ENCODE measurements around the gene CPT1A. TPM values are rescaled to one million over a fixed set of nuclear protein-coding genes. Genes with fewer than 3 reads are reported as not detected.
"Not testable (repeated sequence)": the region's sequence is repeated elsewhere in the genome, so short reads cannot be mapped to it uniquely, and the experiment has no call there.

CPT1A gene
- total RNA-seq, 1 donor from 2014 or later = 22.6 TPM

DNA sequence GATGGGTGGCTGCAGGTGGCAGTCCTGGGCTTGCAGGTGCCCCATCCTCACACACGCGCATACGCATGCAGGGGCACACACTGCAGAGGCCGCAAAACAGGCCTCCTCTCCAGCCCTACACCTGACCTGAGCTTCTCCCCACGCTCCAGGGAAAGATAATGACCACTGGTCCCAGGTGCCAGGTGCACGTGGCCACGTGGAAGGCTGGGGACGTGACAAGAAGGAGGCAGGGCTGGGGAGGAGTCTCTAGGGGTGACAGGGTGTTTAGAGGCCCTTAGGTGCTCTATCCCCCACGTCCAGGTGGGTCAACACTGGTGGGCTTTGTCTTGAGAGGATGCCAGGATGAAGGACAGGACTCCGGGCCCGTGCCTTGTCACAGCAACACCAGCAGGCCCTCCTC lies 23.5 kb upstream of the CPT1A start:
- Mint-ChIP-seq H3K4me1 (ENCODE audit: low read depth) (peaks cover 9% of the 10 kb centered on the region), H3K36me3 (ENCODE audit: low read depth) (peaks cover 1% of the 10 kb centered on the region), H3K27me3 (ENCODE audit: insufficient read depth) (peaks cover 17% of the 10 kb centered on the region), H3K4me3 (no peak overlapping the region), H3K27ac (no peak overlapping the region), H3K9me3 (no peaks in the 10 kb centered on the region)
- no peak for DNase-seq (ENCODE audit: low spot score)
- intact Hi-C loops (cut with micrococcal nuclease) = no loop called here

GRCh38 chr11:68863553-68864265 lies 22.0 kb upstream of the CPT1A start:
- H3K4me1 Mint-ChIP-seq (ENCODE audit: low read depth) = no peaks in the 10 kb centered on the region

GRCh38 chr11:68862421-68862820 lies 20.7 kb upstream of the CPT1A start:
- intact Hi-C loops (cut with micrococcal nuclease) = no loop called here
- peaks cover 4% of the 10 kb centered on the region for H3K27me3 Mint-ChIP-seq (ENCODE audit: insufficient read depth)
- H3K9me3 Mint-ChIP-seq = no peaks in the 10 kb centered on the region
- no peaks in the 10 kb centered on the region for H3K4me1 Mint-ChIP-seq (ENCODE audit: low read depth)
- H3K36me3 Mint-ChIP-seq (ENCODE audit: low read depth) = peaks cover 1% of the 10 kb centered on the region
- DNase-seq (ENCODE audit: low spot score) = no peak
- no peak overlapping the region for H3K4me3 Mint-ChIP-seq
- H3K27ac Mint-ChIP-seq = no peak overlapping the region

More at GRCh38 chr11:68863553-68864265, 22.0 kb upstream of the CPT1A start:
- DNase-seq (ENCODE audit: low spot score) = no peak
- H3K36me3 Mint-ChIP-seq (ENCODE audit: low read depth) = peaks cover 1% of the 10 kb centered on the region
- no peak overlapping the region for H3K27ac Mint-ChIP-seq
- no peak overlapping the region for H3K4me3 Mint-ChIP-seq
- intact Hi-C loops (cut with micrococcal nuclease) = no loop called here
- H3K9me3 Mint-ChIP-seq = no peaks in the 10 kb centered on the region
- H3K27me3 Mint-ChIP-seq (ENCODE audit: insufficient read depth) = peaks cover 4% of the 10 kb centered on the region

DNA sequence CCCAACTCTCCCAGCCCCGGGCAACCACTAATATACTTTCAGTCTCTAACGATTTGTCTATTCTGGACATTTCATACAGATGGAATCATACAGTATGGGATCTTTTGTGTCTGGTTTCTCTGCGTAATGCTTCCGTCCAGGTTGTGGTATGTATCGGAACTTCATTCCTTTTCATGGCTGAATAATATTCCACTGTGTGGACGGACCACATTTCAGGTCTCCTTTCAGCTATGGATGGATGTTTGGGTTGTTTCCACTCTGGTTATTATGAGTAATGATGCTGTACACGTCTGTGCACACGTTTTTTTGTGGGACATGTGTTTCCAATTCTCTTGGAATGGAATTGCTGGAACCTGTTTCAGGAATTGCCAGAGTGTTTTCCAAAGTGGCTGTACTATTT lies 17.4 kb upstream of the CPT1A start:
- DNase-seq (ENCODE audit: low spot score) = no peak
- H3K9me3 Mint-ChIP-seq = no peaks in the 10 kb centered on the region
- H3K27me3 Mint-ChIP-seq (ENCODE audit: insufficient read depth) = peaks cover 17% of the 10 kb centered on the region
- no peak overlapping the region for H3K4me3 Mint-ChIP-seq
- no peaks in the 10 kb centered on the region for H3K4me1 Mint-ChIP-seq (ENCODE audit: low read depth)
- H3K36me3 Mint-ChIP-seq (ENCODE audit: low read depth) = no peaks in the 10 kb centered on the region
- H3K27ac Mint-ChIP-seq = no peak overlapping the region
- intact Hi-C loops (cut with micrococcal nuclease) = no loop called here

GRCh38 chr11:68857037-68857586 lies 15.4 kb upstream of the CPT1A start:
- intact Hi-C loops (cut with micrococcal nuclease) = no loop called here
- H3K9me3 Mint-ChIP-seq = no peaks in the 10 kb centered on the region
- H3K4me3 Mint-ChIP-seq = no peak overlapping the region
- H3K4me1 Mint-ChIP-seq (ENCODE audit: low read depth) = no peaks in the 10 kb centered on the region
- no peaks in the 10 kb centered on the region for H3K36me3 Mint-ChIP-seq (ENCODE audit: low read depth)
- no peak overlapping the region for H3K27ac Mint-ChIP-seq
- H3K27me3 Mint-ChIP-seq (ENCODE audit: insufficient read depth) = peaks cover 27% of the 10 kb centered on the region
- no peak for DNase-seq (ENCODE audit: low spot score)

GRCh38 chr11:68856425-68857030 lies 14.8 kb upstream of the CPT1A start:
- H3K4me3 Mint-ChIP-seq; intact Hi-C loops (cut with micrococcal nuclease); H3K9me3 Mint-ChIP-seq; H3K4me1 Mint-ChIP-seq (ENCODE audit: low read depth); H3K36me3 Mint-ChIP-seq (ENCODE audit: low read depth); H3K27ac Mint-ChIP-seq; DNase-seq (ENCODE audit: low spot score): not testable (repeated sequence)
- peaks cover 27% of the 10 kb centered on the region for H3K27me3 Mint-ChIP-seq (ENCODE audit: insufficient read depth)

DNA sequence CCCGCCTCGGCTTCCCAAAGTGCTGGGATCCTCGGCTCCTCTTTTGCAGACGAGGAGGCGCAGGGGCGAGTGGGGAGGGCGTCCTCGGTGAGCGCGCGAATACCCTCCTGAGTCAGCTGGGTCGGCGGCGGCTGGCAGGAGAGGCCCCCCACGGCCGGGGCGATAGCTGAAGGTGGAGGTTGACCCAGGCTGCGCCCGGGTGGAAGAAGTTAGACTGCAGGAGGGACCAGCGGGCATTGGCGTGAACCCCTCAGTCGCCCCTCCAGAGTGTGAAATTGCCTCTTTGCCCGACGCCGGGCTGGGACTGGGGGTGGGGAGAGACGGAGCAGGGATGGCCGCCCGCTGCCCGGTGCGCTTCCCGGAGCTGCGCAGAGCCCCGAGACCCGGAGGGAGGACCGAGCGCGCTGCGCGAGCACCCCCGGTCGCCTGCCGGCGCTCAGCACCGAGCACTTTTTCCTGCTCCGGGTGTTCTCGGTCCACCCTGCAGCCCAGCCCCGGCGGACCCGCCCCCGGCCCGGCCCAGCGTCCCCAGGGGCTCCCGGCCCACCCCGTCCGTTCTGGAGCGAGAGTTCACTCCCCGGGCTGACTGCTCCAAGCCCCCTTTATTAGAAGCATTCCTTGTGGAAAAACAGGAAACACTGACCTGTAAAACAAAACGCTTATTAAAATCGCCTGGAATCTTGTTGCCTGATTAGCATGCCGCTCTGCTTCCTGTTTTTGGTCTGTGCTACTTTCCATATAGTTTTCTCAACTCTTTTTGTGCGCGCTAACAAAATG lies 13.7 kb upstream of the CPT1A start:
- Mint-ChIP-seq H3K4me1 (ENCODE audit: low read depth) (no peaks in the 10 kb centered on the region), H3K27ac (no peak overlapping the region), H3K4me3 (no peak overlapping the region), H3K36me3 (ENCODE audit: low read depth) (no peaks in the 10 kb centered on the region), H3K9me3 (no peaks in the 10 kb centered on the region), H3K27me3 (ENCODE audit: insufficient read depth) (peaks cover 27% of the 10 kb centered on the region)
- DNase-seq (ENCODE audit: low spot score) = no peak
- intact Hi-C loops (cut with micrococcal nuclease) = no loop called here

DNA sequence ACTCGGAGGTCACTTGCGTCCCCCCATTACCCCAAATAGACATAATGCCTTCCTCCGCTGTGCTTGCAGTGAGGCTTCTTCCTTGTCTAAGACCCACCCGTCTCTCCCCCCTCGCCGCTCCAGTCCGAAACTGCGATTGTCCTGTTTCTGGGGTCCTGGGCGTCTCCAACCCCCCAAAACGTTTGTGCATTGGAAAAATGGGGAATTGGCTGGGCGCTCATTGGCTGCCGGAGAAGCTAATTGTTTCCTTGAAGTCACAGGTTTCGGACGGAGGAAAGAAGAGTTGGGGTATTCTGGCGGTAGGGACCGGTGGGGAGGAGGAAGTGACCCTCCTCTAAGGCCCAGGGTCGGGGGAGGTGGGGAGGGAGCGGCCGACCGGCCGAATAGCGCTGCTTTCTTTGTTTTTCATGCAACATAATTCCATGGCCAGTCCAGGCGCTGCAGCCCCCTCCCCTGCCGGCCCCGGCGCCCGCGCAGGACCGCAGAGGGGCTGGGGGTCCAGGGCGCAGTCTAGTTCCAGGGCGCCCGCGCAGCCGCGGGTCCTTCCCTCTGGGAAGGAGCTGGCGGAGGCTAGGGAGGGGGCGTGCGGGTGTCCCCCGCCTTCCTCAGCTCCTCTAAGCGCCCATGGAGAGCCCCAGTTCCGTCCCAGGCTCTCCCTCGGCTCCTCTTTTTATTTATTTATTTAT lies 12.7 kb upstream of the CPT1A start:
- no peaks in the 10 kb centered on the region for H3K9me3 Mint-ChIP-seq
- no peaks in the 10 kb centered on the region for H3K4me1 Mint-ChIP-seq (ENCODE audit: low read depth)
- H3K27ac Mint-ChIP-seq = no peak overlapping the region
- DNase-seq (ENCODE audit: low spot score) = no peak
- intact Hi-C loops (cut with micrococcal nuclease) = no loop called here
- H3K36me3 Mint-ChIP-seq (ENCODE audit: low read depth) = no peaks in the 10 kb centered on the region
- no peak overlapping the region for H3K4me3 Mint-ChIP-seq
- H3K27me3 Mint-ChIP-seq (ENCODE audit: insufficient read depth) = peaks cover 27% of the 10 kb centered on the region

DNA sequence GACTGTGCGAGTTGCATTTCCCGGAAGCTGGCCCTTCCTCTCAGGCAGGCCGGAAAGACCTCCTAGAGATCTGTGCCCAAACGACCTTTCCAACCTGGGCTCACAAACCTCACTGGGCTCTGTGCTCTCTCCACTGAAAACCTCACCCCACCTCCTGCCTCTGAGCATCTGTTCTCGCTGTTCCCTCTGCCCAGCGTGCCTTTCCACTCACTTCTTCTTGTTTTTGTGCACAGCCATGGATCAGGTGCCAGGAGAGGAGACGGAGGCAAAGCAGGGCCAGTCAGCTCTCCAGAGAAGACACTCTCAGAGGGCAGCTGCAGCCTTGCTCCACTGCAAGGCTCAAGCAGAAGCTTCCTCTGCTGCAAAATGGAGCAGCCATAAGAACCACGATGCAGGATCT lies 10.9 kb upstream of the CPT1A start:
- H3K27ac Mint-ChIP-seq = no peak overlapping the region
- intact Hi-C loops (cut with micrococcal nuclease) = no loop called here
- no peaks in the 10 kb centered on the region for H3K9me3 Mint-ChIP-seq
- peaks cover 33% of the 10 kb centered on the region for H3K27me3 Mint-ChIP-seq (ENCODE audit: insufficient read depth)
- no peaks in the 10 kb centered on the region for H3K4me1 Mint-ChIP-seq (ENCODE audit: low read depth)
- H3K4me3 Mint-ChIP-seq = no peak overlapping the region
- no peak for DNase-seq (ENCODE audit: low spot score)
- H3K36me3 Mint-ChIP-seq (ENCODE audit: low read depth) = no peaks in the 10 kb centered on the region

- intact Hi-C loops (cut with micrococcal nuclease) = no loop called here
Measured at GRCh38 chr11:68848429-68848828, 6.7 kb upstream of the CPT1A start.

GRCh38 chr11:68847395-68847794 lies 5.7 kb upstream of the CPT1A start:
- no peak overlapping the region for H3K27ac Mint-ChIP-seq
- intact Hi-C loops (cut with micrococcal nuclease) = no loop called here
- peaks cover 14% of the 10 kb centered on the region for H3K4me1 Mint-ChIP-seq (ENCODE audit: low read depth)
- H3K36me3 Mint-ChIP-seq (ENCODE audit: low read depth) = no peaks in the 10 kb centered on the region
- DNase-seq (ENCODE audit: low spot score) = no peak
- no peaks in the 10 kb centered on the region for H3K9me3 Mint-ChIP-seq
- peaks cover 32% of the 10 kb centered on the region for H3K27me3 Mint-ChIP-seq (ENCODE audit: insufficient read depth)
- no peak overlapping the region for H3K4me3 Mint-ChIP-seq

More at GRCh38 chr11:68848429-68848828, 6.7 kb upstream of the CPT1A start:
- Mint-ChIP-seq H3K4me1 (ENCODE audit: low read depth) (peaks cover 4% of the 10 kb centered on the region), H3K9me3 (no peaks in the 10 kb centered on the region), H3K27me3 (ENCODE audit: insufficient read depth) (peaks cover 33% of the 10 kb centered on the region), H3K36me3 (ENCODE audit: low read depth) (no peaks in the 10 kb centered on the region), H3K4me3 (no peak overlapping the region), H3K27ac (no peak overlapping the region)
- no peak for DNase-seq (ENCODE audit: low spot score)

GRCh38 chr11:68845351-68846002 lies 3.8 kb upstream of the CPT1A start:
- H3K36me3 Mint-ChIP-seq (ENCODE audit: low read depth) = no peaks in the 10 kb centered on the region
- H3K4me3 Mint-ChIP-seq = no peak overlapping the region
- no peak overlapping the region for H3K27ac Mint-ChIP-seq
- DNase-seq (ENCODE audit: low spot score) = no peak
- intact Hi-C loops (cut with micrococcal nuclease) = loop anchor here (2.0 kb wide), 1 partner anchor 797 kb away; no protein-coding TSS in a partner anchor
- H3K27me3 Mint-ChIP-seq (ENCODE audit: insufficient read depth) = peaks cover 32% of the 10 kb centered on the region
- no peaks in the 10 kb centered on the region for H3K9me3 Mint-ChIP-seq
- peaks cover 20% of the 10 kb centered on the region for H3K4me1 Mint-ChIP-seq (ENCODE audit: low read depth)

Data from activated T-helper 1 cell treated with anti-CD3 and anti-CD28 coated beads, Interleukin-12 subunit alpha, Interleukin-12 subunit beta, Interleukin-2, Interleukin-4 antibody, amounts not matched to agents 30 ng/mL and 10 ng/mL and 1 ng/mL, durations not matched to agents 14 hours and 24 hours and 36 hours (primary cell).